CD4-positive, alpha-beta T cell treated with Interleukin-12 subunit alpha and Interleukin-12 subunit beta, for 1 hour (primary cell): ENCODE data around the gene TBC1D2.
A peak's percentile ranks its signal among the peaks of the same experiment; 100 is the strongest.

Experiments
- DNase-seq: peaks from one replicate; pipeline ENCODE4 v3.0.0-alpha.2; 2020

TBC1D2 gene

GRCh38 chr9:98236901-98237487 is 18.5 kb downstream of the TBC1D2 start:
- DNase-seq: no peak

DNA sequence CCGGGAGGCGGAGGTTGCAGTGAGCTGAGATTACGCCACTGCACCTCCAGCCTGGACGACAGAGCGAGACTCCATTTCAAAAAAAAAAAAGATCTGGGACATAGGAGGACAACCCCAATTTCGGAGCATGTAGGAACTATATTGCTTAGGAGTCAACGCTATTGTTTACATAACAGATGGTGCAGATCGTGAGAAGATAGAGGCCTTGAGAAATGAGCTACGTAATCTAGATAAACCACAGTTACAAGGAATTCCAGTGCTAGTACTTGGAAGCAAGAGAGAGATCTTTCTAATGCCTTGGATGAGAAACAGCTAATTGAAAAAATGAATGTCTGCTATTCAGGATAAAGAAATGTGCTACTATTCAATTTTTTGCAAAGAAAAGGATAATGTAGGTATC is 20.3 kb downstream of the TBC1D2 start:
- no peak for DNase-seq

DNA sequence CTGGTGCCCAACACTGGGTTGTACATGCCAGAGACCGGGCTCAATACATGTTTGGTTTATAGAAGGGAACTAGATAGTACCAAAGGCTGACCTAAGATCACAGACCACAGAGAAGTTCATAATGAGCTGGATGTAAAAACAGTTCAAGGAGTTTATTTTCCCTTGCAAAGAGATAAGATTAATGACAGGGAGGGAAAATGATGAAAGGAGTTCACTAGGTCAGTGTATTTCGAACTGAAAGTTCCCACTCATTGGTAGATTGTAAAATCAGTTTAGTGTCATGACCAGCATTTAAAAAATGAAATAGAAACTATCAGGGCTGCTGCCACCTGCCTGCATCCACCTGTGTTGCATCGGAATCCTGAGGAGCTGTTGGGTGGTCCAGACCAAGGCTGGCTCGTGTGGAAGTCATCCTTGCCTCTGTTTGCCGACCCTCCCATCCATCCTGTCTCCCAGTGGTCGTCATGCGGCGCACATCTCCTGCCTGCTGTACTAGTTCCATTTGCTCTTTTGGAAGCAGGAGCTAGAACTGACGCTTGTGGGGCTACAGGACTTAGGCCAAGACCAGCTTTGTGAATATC is 21.1 kb downstream of the TBC1D2 start:
- DNase-seq: no peak

DNA sequence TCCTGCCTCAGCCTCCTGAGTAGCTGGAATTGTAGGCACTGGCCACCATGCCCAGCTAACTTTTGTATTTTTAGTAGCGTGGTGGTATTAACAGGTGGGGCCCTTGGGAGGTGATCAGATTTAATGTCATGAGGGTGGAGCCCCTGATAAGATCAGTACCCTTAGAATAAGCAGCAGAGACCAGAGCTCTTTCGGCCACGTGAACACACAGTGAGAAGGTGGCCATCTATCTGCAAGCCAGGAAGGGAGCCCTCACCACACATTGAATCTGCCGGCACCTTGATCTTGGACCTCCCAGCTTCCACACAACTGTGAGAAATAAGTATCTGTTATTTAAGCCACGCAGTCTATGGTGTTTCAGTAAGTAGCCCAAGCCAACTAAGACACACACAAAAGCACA is 22.5 kb downstream of the TBC1D2 start:
- no peak for DNase-seq

DNA sequence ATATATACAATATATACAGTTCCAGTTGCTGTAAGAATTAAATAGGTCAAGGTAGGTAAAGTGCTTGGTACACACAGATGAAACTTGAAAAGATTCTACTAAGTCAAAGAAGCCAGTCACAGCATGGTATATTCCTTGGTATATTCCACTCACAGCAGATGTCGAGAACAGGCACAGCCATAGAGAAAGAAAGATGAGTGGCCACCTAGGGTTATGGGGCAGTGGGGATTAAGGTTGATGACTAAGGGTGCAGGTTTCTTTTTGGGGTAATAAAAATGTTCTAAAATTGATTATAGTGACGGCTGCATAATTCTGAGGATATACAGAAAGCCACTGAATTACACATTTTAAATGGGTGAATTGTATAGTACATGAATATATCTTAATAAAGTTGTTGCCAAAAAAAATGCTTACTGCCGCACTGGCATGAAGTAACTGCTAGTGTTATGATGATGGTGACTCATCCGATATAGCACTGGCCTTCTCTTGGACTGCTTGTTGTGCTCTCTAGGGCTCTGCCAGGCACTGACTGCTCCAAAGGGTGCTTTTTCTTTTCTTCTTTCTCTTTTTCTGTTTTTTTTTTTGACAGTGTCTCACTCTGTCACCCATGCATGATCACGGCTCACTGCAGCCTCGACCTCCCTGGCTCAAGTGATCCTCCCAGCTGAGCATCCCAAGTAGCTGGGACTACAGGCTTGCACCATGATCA is 23.5 kb downstream of the TBC1D2 start:
- no peak for DNase-seq

DNA sequence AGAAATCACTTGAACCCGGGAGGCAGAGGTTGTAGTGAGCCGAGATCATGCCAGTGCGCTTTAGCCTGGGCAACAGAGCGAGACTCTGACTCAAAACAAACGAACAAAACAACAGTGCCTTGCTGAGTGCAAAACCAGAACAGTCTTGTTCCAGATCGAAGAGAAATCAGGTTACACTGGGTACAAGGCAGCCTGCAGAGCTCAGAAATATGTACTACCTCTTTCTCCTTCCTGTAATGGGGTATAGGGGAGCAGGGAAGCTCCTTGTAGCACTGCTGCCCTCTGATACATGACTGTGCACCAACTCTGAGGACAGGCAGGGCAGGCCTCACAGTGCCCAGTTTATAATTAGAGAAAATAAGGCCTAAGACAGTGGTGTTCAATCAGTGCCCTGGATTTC is 24.7 kb downstream of the TBC1D2 start:
- DNase-seq: no peak

GRCh38 chr9:98230304-98230703 is 25.1 kb downstream of the TBC1D2 start:
- DNase-seq: no peak

DNA sequence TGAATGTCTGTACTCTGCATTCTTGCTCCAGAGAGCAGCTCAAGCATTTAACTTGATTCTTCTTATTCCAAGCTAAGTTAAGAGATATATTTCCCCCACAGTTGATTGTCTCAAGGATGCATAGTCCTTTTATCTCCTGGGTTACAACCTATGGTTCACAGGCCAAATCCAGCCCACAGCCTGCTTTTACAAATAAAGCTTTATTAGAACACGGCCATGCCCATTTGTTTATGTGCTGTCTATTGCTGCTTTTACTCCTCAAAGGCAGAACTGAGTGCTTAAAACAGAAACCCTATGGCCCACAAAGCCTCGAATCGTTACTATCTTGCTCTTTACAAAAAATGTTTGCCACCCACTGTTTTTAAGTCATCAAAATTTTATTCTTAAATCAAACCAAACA is 25.8 kb downstream of the TBC1D2 start:
- no peak for DNase-seq

DNA sequence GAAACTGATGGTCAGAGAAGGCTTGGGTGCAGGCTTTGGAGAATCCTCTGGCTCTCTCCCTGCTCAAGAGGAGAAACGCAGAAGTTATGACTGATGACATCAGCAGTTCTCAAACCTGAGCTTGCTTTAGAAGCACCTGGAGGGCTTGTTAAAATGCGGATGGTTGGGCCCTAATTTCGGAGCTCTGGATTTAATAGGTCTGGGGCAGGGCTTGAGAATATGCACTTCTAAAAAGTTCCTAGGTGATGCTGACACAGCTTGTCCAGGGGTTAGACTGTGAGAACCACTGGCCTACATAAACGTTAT is 26.4 kb downstream of the TBC1D2 start:
- DNase-seq: no peak

DNA sequence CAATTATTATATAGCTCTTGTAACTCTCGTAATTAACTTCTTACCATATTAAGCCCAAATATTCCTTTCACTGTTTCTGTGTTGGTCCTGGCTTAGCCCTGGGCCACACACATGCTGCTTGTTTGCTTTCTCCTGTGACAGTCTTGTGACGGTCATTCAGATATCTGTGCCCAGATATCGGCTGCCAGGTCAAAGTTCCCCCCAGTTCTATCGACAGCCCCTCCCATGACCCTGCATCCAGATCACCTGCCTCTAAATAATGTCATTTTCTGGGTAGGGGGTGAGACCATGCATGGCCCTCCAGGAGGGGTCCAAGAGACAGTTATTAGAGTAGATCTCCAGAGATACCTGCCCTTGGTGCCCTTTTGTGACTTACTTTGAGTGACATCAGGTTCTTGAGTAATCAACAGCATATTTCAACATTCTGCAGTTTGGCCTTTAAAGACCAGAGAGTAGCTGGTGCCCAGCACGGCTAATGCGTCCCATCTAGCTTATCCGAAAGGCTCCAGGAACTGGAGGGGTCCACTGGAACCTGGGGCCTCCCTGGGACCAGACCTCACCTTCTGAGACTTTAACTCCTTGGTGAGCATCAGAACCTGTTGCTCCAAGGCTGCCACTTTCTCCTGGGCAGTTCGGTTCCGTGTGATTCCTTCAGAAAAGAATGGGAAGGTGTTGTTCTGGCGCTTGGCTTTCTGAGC is 26.9 kb downstream of the TBC1D2 start:
- no peak for DNase-seq

- no peak for DNase-seq
These were observed 27.6 kb downstream of the TBC1D2 start for GRCh38 chr9:98227883-98228282.

- no peak for DNase-seq
These were observed 28.5 kb downstream of the TBC1D2 start for GRCh38 chr9:98226957-98227356.

- no peak for DNase-seq
These were observed 28.9 kb downstream of the TBC1D2 start for GRCh38 chr9:98226516-98226915.

DNA sequence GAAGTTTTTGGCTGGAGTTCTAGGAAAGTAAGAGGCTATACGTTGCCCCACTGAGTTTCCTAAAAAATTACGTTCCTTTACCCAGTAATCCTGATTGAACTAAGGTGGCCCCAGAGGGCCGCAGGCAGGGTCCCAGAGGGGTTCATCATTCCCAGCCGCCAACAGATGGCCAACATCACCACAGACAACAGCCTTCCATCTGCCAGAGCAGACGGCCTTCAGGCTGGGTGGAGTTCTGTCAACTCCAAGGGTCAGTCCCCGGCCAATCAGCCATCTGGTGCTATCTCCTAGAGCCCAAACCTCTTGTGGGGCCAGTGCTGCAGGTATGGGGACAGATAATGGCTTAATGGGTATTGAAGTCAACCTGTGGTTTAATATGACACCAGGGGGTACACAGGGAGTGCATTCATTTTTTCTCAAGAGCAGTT is 30.4 kb downstream of the TBC1D2 start:
- no peak for DNase-seq

GRCh38 chr9:98222885-98223691 is 32.4 kb downstream of the TBC1D2 start:
- no peak for DNase-seq

- no peak for DNase-seq
These were observed 34.5 kb downstream of the TBC1D2 start for GRCh38 chr9:98220911-98221310.

DNA sequence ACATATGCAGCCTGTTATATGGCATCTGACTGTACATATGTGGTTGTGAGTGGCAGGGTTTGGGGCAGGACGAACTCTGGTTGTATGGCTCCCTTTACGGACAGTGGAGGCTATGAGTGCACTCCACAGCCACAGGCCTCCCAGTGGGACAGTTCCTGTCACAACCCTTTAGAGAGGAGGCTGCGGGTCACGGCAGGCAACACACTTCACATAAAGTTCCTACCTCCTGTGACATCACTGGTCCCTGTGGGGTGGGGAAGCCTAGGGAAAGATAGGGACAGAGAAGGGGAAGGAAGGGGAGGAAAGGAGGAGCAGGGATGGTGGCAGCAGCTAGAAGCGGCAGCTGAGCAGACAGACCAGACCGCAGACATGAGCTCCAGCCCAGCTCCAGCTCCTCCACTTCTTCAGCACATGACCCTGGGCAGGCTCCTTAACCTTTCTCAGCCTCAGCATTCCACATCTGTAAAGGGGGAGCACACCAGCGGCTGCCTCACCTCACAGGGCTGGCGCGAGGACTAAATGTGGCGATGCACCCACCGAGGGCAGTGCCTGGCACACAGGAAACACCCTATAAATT is 35.6 kb downstream of the TBC1D2 start:
- no peak for DNase-seq

- DNase-seq: no peak
These were observed 36.1 kb downstream of the TBC1D2 start for GRCh38 chr9:98219364-98219716.

GRCh38 chr9:98218562-98219363 is 36.7 kb downstream of the TBC1D2 start:
- DNase-seq: no peak

- DNase-seq: no peak
These were observed 38.2 kb downstream of the TBC1D2 start for GRCh38 chr9:98217255-98217654.

GRCh38 chr9:98216391-98216790 is 39.1 kb downstream of the TBC1D2 start:
- DNase-seq: no peak

DNA sequence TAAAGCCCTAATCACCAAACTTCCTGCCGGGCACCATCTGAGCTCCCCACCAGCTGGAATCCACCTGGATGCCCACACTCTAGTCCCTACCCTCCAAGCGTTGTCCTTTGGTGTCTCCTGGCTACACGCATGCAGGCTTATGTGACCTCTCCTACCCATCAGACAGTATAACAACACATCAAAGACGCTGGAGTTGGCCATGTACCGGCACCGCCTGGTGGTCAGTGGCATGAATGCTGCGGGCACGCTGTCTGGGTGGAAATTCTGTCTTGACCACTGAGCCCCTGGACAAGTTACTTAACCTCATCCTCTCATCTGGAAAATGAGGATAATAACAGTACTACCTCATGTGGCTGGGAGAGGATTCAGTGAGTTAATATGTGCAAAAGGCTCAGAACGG is 39.6 kb downstream of the TBC1D2 start:
- peak; percentile 9 for DNase-seq
